ENCODE results near the gene SCGB1A1.
"Not testable (repeated sequence)": the region's sequence is repeated elsewhere in the genome, so short reads cannot be mapped to it uniquely, and the experiment has no call there.

DNA sequence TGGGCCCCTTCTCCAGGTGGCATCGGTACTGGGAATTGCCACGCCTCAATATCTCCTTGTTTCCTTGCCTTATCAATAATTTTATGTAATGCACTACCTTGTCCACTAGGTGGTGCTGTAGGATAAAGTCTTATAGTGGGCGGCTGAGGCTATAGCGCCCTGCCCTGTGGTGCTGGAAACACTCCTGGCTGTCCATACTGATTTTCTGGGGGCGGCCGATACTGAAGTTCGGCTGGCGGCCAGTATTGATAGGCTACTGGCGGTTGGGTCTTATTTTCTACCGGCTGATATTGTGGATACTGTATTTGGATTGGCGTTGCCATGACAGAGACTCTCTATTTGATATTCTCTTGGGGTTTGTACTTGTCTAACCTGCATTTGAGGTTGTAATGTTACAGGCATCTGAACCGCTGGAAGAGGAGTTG lies 38.0 kb upstream of the SCGB1A1 start:
- TF ChIP-seq, protein P1, sequence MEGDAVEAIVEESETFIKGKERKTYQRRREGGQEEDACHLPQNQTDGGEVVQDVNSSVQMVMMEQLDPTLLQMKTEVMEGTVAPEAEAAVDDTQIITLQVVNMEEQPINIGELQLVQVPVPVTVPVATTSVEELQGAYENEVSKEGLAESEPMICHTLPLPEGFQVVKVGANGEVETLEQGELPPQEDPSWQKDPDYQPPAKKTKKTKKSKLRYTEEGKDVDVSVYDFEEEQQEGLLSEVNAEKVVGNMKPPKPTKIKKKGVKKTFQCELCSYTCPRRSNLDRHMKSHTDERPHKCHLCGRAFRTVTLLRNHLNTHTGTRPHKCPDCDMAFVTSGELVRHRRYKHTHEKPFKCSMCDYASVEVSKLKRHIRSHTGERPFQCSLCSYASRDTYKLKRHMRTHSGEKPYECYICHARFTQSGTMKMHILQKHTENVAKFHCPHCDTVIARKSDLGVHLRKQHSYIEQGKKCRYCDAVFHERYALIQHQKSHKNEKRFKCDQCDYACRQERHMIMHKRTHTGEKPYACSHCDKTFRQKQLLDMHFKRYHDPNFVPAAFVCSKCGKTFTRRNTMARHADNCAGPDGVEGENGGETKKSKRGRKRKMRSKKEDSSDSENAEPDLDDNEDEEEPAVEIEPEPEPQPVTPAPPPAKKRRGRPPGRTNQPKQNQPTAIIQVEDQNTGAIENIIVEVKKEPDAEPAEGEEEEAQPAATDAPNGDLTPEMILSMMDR (IDR thresholded peaks at IDR 0.05) = peak; percentile 90
- not testable (repeated sequence) for TF ChIP-seq EZH2 (IDR thresholded peaks at IDR 0.05; ENCODE audit: borderline replicate concordance, insufficient read depth, low read depth, low read length, poor library complexity, severe bottlenecking)

Measured in B cell (primary cell).